Naive B cell (primary cell): ENCODE data around the gene TAF15. TPM values are rescaled to one million over a fixed set of nuclear protein-coding genes. Genes with fewer than 3 reads are reported as not detected.

Experiments
- ATAC-seq, 2 donors: fragments of 150-1000 bp; cut with Tn5 transposase; 2 replicates each; pipeline ENCODE4 v1.10.0; 2021; ENCODE audit warnings: low read depth in 2 of 2, mild to moderate bottlenecking in 2 of 2, moderate library complexity in 2 of 2
- DNase-seq: peaks from one replicate; pipeline ENCODE4 v3.0.0; 2022
- H3K27ac Mint-ChIP-seq, 6 donors: one replicate each; pipeline ENCODE4 v1.8.0; 2020 to 2022; ENCODE audit warnings: mild to moderate bottlenecking in 6 of 6, mixed read lengths in 6 of 6, moderate library complexity in 5 of 6, inconsistent platforms in 2 of 6
- H3K27me3 Mint-ChIP-seq, 3 donors: one replicate each; pipeline ENCODE4 v1.8.0; 2021 to 2022; ENCODE audit warnings: mixed read lengths in 3 of 3, mild to moderate bottlenecking in 1 of 3
- H3K36me3 Mint-ChIP-seq, 2 donors: one replicate each; pipeline ENCODE4 v1.8.0; 2020 to 2022; ENCODE audit warnings: mixed read lengths in 2 of 2, inconsistent platforms in 1 of 2, mild to moderate bottlenecking in 1 of 2
- H3K4me1 Mint-ChIP-seq, 3 donors: one replicate each; pipeline ENCODE4 v1.8.0; 2020 to 2022; ENCODE audit warnings: mixed read lengths in 3 of 3, inconsistent platforms in 1 of 3, mild to moderate bottlenecking in 1 of 3, moderate library complexity in 1 of 3
- H3K4me3 Mint-ChIP-seq, 8 donors: one replicate each; pipeline ENCODE4 v1.8.0; 2020 to 2022; ENCODE audit warnings: mild to moderate bottlenecking in 8 of 8, mixed read lengths in 8 of 8, moderate library complexity in 8 of 8, inconsistent platforms in 2 of 8
- H3K9me3 Mint-ChIP-seq, 7 donors: one replicate each; pipeline ENCODE4 v1.8.0; 2020 to 2022; ENCODE audit warnings: mixed read lengths in 7 of 7, mild to moderate bottlenecking in 5 of 7, inconsistent platforms in 2 of 7, moderate library complexity in 1 of 7
- polyA plus RNA-seq, 6 donors: library from polyadenylated mRNA; unstranded; fragments of 300-500 nt; fragmentation: Illumina TruSeq; gene quantifications; one replicate each; pipeline ENCODE4 v1.2.3, GENCODE V29; 2021; ENCODE audit warnings: low read depth in 6 of 6

TAF15 gene
- polyA plus RNA-seq, 6 donors from 2014 or later = 16.6 to 44.4 (median 21.7) TPM

DNA sequence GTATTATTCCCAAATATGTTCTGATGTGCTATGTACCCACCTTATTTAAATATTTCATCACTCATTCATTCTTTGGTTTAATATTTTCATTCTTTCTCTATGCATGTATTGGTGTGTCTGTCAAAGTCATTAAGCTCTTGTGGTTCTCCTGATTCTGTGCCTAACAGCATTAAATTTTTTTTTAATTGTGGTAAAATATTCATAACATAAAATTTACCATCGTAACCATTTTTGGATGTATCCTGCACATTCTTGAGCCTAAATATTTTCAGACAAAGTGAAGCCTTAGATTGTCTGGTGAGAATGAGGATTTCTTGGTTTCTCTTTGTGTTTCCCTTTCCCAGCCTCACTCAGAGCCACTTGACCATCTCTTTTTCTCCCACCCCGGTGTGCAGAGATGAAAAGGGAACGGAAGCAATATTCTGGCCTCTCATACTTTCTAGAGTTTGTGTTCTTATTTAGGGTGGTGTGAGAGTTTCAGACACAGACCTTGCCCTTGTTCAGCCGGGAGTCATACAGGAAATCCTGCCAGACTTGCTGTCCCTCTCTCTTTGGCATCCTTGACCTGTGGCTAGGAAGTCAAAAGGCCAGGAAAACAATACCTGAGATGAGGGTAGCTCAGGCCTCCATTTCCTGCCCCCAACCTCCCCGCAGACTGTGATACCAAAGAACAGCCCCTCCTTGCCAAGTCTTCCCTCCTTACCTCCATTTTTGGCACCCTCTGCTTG is 66.0 kb downstream of the TAF15 start:
- Mint-ChIP-seq H3K4me1 (peaks cover 16 to 20% (median 20%) of the 10 kb centered on the region in 3 donors), H3K27ac (peak overlapping the region in 2 of 6 donors; percentile 4 to 10), H3K9me3 (no peaks in the 10 kb centered on the region), H3K4me3 (peak overlapping the region in 2 of 8 donors; percentile 16 to 74), H3K27me3 (peaks cover 0 to 6% (median 0%) of the 10 kb centered on the region in 3 donors), H3K36me3 (no peaks in the 10 kb centered on the region)
- ATAC-seq = no peak
- no peak for DNase-seq

GRCh38 chr17:35875800-35876139 is 66.5 kb downstream of the TAF15 start:
- Mint-ChIP-seq H3K9me3 (no peaks in the 10 kb centered on the region), H3K27me3 (peaks cover 0 to 6% (median 0%) of the 10 kb centered on the region in 3 donors), H3K36me3 (no peaks in the 10 kb centered on the region), H3K4me3 (peak overlapping the region in 3 of 8 donors; percentile 16 to 74 (median 68)), H3K27ac (peak overlapping the region in 3 of 6 donors; percentile 4 to 90 (median 10)), H3K4me1 (peaks cover 16 to 24% (median 20%) of the 10 kb centered on the region in 3 donors)
- DNase-seq (no peak), ATAC-seq (no peak)

DNA sequence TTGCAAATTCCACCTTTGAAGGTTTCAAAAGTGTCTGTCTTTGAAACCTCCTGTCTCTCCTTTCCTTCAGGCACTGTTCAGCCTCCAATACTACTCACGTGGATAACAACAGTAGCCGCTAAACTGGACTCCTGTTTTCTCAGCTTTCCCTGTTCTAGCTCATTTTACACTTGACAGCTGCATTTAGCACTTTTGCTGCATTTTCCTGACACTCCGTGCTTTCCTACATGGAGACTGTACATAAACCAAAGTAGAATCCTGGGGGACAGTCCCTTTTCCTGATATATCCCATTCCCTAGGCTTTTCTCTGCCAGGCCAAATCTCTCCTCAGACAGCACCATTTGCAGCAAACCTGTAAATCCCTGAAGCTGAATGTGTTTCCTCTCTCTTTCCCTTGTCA is 67.2 kb downstream of the TAF15 start:
- no peak for ATAC-seq
- DNase-seq = no peak
- no peaks in the 10 kb centered on the region for H3K9me3 Mint-ChIP-seq
- peak overlapping the region in 1 of 6 donors; percentile 23 for H3K27ac Mint-ChIP-seq
- peaks cover 0 to 6% (median 0%) of the 10 kb centered on the region in 3 donors for H3K27me3 Mint-ChIP-seq
- H3K36me3 Mint-ChIP-seq = no peaks in the 10 kb centered on the region
- H3K4me1 Mint-ChIP-seq = peaks cover 15 to 17% (median 15%) of the 10 kb centered on the region in 3 donors
- H3K4me3 Mint-ChIP-seq = no peak overlapping the region

- Mint-ChIP-seq H3K4me1 (peaks cover 14 to 17% (median 15%) of the 10 kb centered on the region in 3 donors), H3K9me3 (no peaks in the 10 kb centered on the region), H3K27ac (peak overlapping the region in 1 of 6 donors; percentile 64), H3K27me3 (peaks cover 0 to 6% (median 0%) of the 10 kb centered on the region in 3 donors), H3K36me3 (no peaks in the 10 kb centered on the region), H3K4me3 (no peak overlapping the region)
- no peak for ATAC-seq
- DNase-seq = no peak
Measured at GRCh38 chr17:35877345-35878029, 68.2 kb downstream of the TAF15 start.

DNA sequence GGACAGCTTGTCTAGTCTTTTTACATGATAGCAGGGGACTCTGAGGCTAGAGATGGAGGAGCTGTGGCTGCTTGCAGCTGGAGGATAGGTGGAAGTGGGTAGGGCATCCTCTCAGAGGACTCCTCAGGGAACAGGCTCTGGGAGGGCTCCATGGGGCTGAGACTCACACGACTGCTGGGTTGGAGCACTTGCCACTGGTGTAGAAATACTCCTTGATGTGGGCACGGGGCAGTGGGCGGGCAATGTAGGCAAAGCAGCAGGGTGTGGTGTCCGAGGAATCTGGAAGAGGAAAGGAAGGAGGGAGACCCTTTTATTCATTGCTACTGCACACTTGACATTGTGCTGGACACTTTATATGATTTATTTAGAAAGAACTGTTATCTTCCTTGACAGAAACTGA is 69.1 kb downstream of the TAF15 start:
- peaks cover 0 to 6% (median 0%) of the 10 kb centered on the region in 3 donors for H3K27me3 Mint-ChIP-seq
- DNase-seq (no peak), ATAC-seq (no peak)
- no peaks in the 10 kb centered on the region for H3K9me3 Mint-ChIP-seq
- H3K36me3 Mint-ChIP-seq = no peaks in the 10 kb centered on the region
- peak overlapping the region in 1 of 8 donors; percentile 20 for H3K4me3 Mint-ChIP-seq
- H3K4me1 Mint-ChIP-seq = peaks cover 14 to 17% (median 15%) of the 10 kb centered on the region in 3 donors
- H3K27ac Mint-ChIP-seq = no peak overlapping the region

DNA sequence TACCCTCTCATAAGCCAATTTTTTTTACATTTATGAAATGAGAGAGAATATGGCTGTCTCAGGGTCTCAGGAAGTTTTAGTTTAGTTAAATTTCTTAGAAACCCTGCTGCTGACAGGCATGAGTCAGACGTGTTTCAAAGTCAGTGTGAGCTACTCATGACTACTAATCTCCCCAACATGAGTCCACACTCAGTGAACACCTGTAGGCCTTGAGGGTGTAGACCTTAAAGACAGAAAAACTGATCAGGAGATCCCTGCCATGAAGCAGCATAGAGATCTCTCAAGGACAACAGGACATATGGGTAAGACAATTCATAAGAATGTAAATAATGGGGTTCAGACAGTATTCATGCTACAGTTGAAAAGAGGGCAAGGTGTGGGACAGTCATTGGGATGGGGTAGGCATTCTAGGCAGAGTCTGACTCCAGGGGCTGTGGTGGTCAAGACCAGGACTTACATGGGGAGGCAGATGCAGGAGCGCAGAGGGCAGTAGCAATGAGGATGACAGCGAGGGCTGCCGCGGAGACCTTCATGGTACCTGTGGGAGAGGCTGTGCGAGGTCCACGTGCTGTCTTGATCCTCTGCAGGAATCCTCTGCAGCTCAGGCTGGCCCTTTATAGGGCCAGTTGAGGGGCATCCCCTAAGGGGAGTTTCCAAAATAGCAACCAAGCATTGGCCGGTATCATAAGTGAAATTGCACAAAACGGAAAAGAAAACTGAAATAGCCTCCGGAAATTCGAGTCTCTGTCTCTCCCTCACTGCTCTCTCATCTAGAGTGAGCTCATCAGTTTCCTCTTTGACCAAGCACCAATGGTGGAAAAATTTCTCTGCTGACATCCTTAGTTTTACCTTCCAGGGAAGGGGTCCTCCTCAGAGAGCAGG is 70.7 kb downstream of the TAF15 start, which contains the start of gene CCL5:
Gene CCL5 (minus strand): TSS at position 588 of the 882 bp plus-strand sequence.
- peaks cover 0 to 6% (median 0%) of the 10 kb centered on the region in 3 donors for H3K27me3 Mint-ChIP-seq
- H3K4me3 Mint-ChIP-seq = peak within 1 kb of the TSS in 5 of 8 donors; percentile 10 to 44 (median 37)
- H3K27ac Mint-ChIP-seq = peak within 1 kb of the TSS in 3 of 6 donors; percentile 9 to 54 (median 10)
- H3K9me3 Mint-ChIP-seq = no peaks in the 10 kb centered on the region
- no peak for DNase-seq
- no peaks in the 10 kb centered on the region for H3K36me3 Mint-ChIP-seq
- peak; percentile 52 to 64 for ATAC-seq
- peaks cover 14 to 17% (median 15%) of the 10 kb centered on the region in 3 donors for H3K4me1 Mint-ChIP-seq

- no peak for DNase-seq
- Mint-ChIP-seq H3K9me3 (no peaks in the 10 kb centered on the region), H3K36me3 (no peaks in the 10 kb centered on the region), H3K27ac (peak overlapping the region in 2 of 6 donors; percentile 20 to 62), H3K4me1 (peaks cover 0 to 4% (median 0%) of the 10 kb centered on the region in 3 donors), H3K27me3 (no peaks in the 10 kb centered on the region), H3K4me3 (no peak overlapping the region)
- ATAC-seq = no peak
Measured at GRCh38 chr17:35889241-35889640, 80.0 kb downstream of the TAF15 start.

DNA sequence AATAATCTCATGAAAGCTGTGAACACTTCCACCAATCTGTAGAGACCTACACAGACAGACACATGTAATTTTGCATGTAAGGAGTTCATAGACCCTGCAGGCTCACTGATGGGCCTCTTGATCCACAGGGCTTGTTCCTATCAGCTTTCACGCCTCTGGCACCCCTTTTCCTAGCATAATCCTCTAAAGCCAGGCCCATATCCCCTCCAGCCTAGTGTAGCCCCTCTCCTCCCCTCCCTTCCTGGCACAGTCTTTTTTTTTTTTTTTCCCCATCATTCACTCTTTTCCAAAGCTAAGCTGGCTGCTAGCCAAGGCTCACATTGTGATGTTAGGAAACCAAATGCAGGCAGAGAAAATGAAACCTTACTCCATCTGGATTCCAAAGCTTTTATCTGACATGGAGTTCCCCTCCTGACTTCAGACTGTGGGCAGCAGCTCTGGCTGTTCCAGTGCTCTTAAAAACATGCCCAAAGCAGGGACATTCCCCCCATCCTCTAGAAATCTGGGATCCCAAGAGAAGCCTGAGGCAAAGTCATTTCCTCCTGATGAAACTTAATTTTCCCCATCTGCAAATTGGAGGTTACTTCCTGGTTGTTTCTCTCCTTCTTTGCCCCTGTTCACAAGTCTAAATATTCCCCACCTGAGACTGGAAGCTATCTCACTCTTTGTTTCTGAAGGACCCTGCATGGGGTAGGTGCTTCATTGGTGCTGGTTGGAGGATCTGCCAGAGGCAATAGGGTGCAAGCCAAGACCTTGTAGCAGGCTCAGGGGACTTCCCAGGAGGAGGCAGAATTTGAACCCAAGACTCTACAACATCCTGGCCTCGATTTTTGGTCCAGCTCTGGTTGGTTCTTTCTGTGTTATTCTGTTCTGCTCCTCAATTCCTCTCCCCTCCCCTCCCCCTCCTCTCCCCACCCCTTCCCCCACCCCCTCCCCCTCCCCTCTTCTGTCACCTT is 80.8 kb downstream of the TAF15 start:
- Mint-ChIP-seq H3K36me3 (no peaks in the 10 kb centered on the region), H3K4me1 (peaks cover 0 to 4% (median 0%) of the 10 kb centered on the region in 3 donors), H3K9me3 (no peaks in the 10 kb centered on the region), H3K4me3 (no peak overlapping the region), H3K27me3 (peaks cover 0 to under 1% (median 0%) of the 10 kb centered on the region in 3 donors), H3K27ac (no peak overlapping the region)
- DNase-seq = no peak
- ATAC-seq = no peak

DNA sequence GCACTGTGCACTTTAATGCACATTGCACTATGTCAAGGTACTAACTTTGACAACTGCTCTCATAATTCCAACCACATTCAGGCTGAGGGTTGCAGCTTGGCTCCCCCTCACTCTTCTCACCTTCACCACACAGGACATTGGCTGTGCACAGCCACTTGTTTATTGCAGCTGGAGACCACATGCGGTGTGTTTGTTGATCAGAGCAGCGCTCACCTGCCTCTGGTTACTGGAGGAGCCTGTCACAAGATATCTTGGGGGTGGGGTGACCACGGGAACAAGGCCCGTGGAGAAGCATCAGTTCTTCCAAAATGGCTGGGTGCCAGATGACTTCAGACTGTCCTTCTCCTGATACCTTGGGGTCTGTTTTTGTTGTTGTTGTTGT is 81.5 kb downstream of the TAF15 start:
- no peaks in the 10 kb centered on the region for H3K9me3 Mint-ChIP-seq
- H3K27ac Mint-ChIP-seq = no peak overlapping the region
- DNase-seq = no peak
- peaks cover 0 to 7% (median 4%) of the 10 kb centered on the region in 3 donors for H3K27me3 Mint-ChIP-seq
- no peak overlapping the region for H3K4me3 Mint-ChIP-seq
- ATAC-seq = no peak
- H3K36me3 Mint-ChIP-seq = no peaks in the 10 kb centered on the region
- H3K4me1 Mint-ChIP-seq = peaks cover 0 to 4% (median 0%) of the 10 kb centered on the region in 3 donors

GRCh38 chr17:35891269-35891668 is 82.0 kb downstream of the TAF15 start:
- Mint-ChIP-seq H3K9me3 (no peaks in the 10 kb centered on the region), H3K4me3 (no peak overlapping the region), H3K36me3 (no peaks in the 10 kb centered on the region), H3K27ac (no peak overlapping the region), H3K4me1 (peaks cover 0 to 4% (median 0%) of the 10 kb centered on the region in 3 donors), H3K27me3 (peaks cover 5 to 12% (median 8%) of the 10 kb centered on the region in 3 donors)
- ATAC-seq (no peak), DNase-seq (no peak)

DNA sequence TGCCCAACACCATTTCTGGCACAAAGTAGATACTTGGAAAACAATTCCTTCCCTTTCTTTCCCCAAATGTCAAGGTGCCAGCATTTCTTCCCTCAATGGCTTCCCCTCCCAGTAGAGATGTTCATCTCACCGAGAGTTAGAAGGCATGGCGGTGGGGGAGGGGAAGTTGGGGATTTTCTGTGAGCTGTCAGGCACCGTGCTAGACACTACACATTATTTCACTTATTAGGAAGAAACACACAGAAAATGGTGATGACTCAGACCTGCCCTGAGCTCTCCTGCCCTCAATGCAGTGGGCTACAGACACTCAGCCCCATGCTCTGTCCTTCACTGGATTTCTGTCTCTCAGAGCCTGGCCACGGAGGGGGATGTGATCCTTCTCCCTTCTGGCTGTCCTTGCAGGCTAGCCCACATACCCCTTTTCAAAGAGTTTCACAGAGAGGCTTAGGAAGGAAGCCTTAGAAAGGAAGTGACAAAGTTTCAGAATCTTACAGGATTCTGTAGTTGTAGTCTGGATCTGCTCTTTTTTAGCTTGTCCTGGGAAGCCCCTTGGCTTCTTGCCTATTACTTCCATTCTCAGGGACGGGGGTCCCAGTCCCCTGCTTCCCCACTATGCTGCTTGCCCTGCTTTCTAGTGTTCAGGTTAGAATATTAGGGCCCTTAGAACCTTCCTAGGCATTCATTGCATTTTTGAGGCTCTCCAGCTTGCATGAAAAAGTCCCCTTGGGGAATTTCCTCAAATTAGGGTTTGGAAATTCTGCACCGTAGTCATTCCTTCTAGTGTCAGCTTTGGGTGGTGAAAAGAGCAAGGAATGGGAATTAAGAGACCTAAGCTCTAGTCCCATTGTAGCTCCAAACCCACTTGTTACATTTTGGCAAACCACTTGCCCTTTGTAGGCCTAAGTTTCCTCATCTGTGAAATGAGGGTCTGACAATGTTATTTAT is 83.1 kb downstream of the TAF15 start:
- Mint-ChIP-seq H3K4me1 (peaks cover 0 to 4% (median 0%) of the 10 kb centered on the region in 3 donors), H3K27ac (no peak overlapping the region), H3K4me3 (peak overlapping the region in 1 of 8 donors; percentile 66), H3K36me3 (no peaks in the 10 kb centered on the region), H3K27me3 (peaks cover 5 to 12% (median 8%) of the 10 kb centered on the region in 3 donors), H3K9me3 (no peaks in the 10 kb centered on the region)
- ATAC-seq (no peak), DNase-seq (no peak)
